HCT116 (cell line): ENCODE data around the gene TBXA2R. TPM values are rescaled to one million over a fixed set of nuclear protein-coding genes. Genes with fewer than 3 reads are reported as not detected.

Source experiments
- ATAC-seq: fragments of 200-7000 bp; cut with Tn5 transposase; 2 replicates; pipeline ENCODE4 v1.9.1; 2020; ENCODE audit warnings: mild to moderate bottlenecking, moderate library complexity
- BruUV-seq: library from RNA; stranded (reverse); fragments of 400-500 nt; replicated peaks from 2 replicates; lab custom pipeline; 2021; lab: Mats Ljungman, UMichigan
- CTCF ChIA-PET: fragments of 300-600 bp; sonication (Branson Sonifier 250); formaldehyde crosslinking; loops from one replicate; lab custom pipeline; 2021; ENCODE audit warnings: antibody characterized with exemption; lab: Charles Lee
- POLR2A ChIA-PET: fragments of 300-600, 350-600 bp; sonication (Branson Sonifier 250); formaldehyde crosslinking; loops from one replicate; lab custom pipeline; 2021; ENCODE audit warnings: antibody characterized with exemption; lab: Charles Lee
- RAD21 ChIA-PET, 2 experiments: fragments of 300-600 bp; sonication (Branson Sonifier 250); formaldehyde crosslinking; loops; one replicate each; lab custom pipeline; 2023; ENCODE audit warnings: low total read pairs in 2 of 2; ENCODE audit not compliant: uncharacterized antibody in 2 of 2, unreplicated experiment in 2 of 2, low non-redundant PET in 1 of 2; lab: Charles Lee
- DNase-seq: peaks from one replicate; pipeline ENCODE4 v3.0.0-alpha.2; 2010; ENCODE audit warnings: low read depth, low spot score
- H2AFZ ChIP-seq: fragments of 200-600 bp; shearing (Covaris generic), sonication (generic); 2 replicates; pipeline ENCODE4 v1.6.1; 2017; ENCODE audit warnings: low read depth, mixed run types, mixed read lengths, antibody characterized with exemption, low read length; ENCODE audit not compliant: poor library complexity, severe bottlenecking
- H3K27ac ChIP-seq: 2 replicates; pipeline ENCODE4 v1.5.1; 2012; ENCODE audit warnings: low read depth, low read length
- H3K27me3 ChIP-seq: fragments of 200-600 bp; sonication (generic); 2 replicates; pipeline ENCODE4 v1.6.1; 2016; ENCODE audit warnings: mixed run types, low read length, mixed read lengths; ENCODE audit not compliant: insufficient read depth
- H3K36me3 ChIP-seq, 2 experiments: fragments of 200-500 bp in 1 of 2; fragments of 200-600 bp in 1 of 2; sonication (Bioruptor generic) in 1 of 2; sonication (generic) in 1 of 2; 2 replicates each; pipeline versions ENCODE4 v1.5.1 to v1.6.1; 2014 to 2016; ENCODE audit warnings: low read length in 2 of 2, inconsistent platforms in 1 of 2, mixed read lengths in 1 of 2, mixed run types in 1 of 2; ENCODE audit not compliant: insufficient read depth in 2 of 2, control insufficient read depth in 1 of 2
- H3K4me1 ChIP-seq, 2 experiments: fragments of 200-600 bp in 1 of 2; sonication (generic) in 1 of 2; 2 replicates each; pipeline versions ENCODE4 v1.5.1 to v1.6.1; 2012 to 2017; ENCODE audit warnings: low read length in 2 of 2, inconsistent platforms in 1 of 2, mild to moderate bottlenecking in 1 of 2, mixed read lengths in 1 of 2, mixed run types in 1 of 2, moderate library complexity in 1 of 2; ENCODE audit not compliant: insufficient read depth in 2 of 2, control insufficient read depth in 1 of 2
- H3K4me2 ChIP-seq: fragments of 200-600 bp; sonication (generic); 2 replicates; pipeline ENCODE4 v1.6.1; 2017; ENCODE audit warnings: mixed run types, low read length, mixed read lengths
- H3K4me3 ChIP-seq, 2 experiments: fragments of 200-600 bp in 1 of 2; sonication (generic) in 1 of 2; replicated peaks in 1 of 2; 2 replicates each; pipeline ENCODE4 v1.5.1; 2011 to 2016; ENCODE audit warnings: low read length in 2 of 2, control low read depth in 1 of 2, low read depth in 1 of 2, mild to moderate bottlenecking in 1 of 2, mixed read lengths in 1 of 2, mixed run types in 1 of 2
- H3K79me2 ChIP-seq: fragments of 200-600 bp; sonication (generic); 2 replicates; pipeline ENCODE4 v1.6.1; 2017; ENCODE audit warnings: mild to moderate bottlenecking, mixed run types, low read length, moderate library complexity, mixed read lengths; ENCODE audit not compliant: insufficient read depth
- H3K9ac ChIP-seq: fragments of 200-600 bp; sonication (generic); 2 replicates; pipeline ENCODE4 v1.6.1; 2016; ENCODE audit warnings: low read length, mixed read lengths
- H3K9me2 ChIP-seq: fragments of 200-600 bp; sonication (generic), shearing (Covaris generic); 2 replicates; pipeline ENCODE4 v1.6.1; 2017; ENCODE audit warnings: mixed run types, mild to moderate bottlenecking, moderate library complexity; ENCODE audit not compliant: insufficient read depth
- H3K9me3 ChIP-seq, 2 experiments: fragments of 200-500 bp in 1 of 2; fragments of 200-600 bp in 1 of 2; sonication (Bioruptor generic) in 1 of 2; sonication (generic) in 1 of 2; 2 replicates each; pipeline ENCODE4 v1.6.1; 2014 to 2017; ENCODE audit warnings: low read length in 2 of 2, mixed read lengths in 2 of 2, inconsistent platforms in 1 of 2, low read depth in 1 of 2, mild to moderate bottlenecking in 1 of 2, mixed run types in 1 of 2, moderate library complexity in 1 of 2; ENCODE audit not compliant: control insufficient read depth in 1 of 2, insufficient read depth in 1 of 2
- H4K20me1 ChIP-seq: fragments of 200-600 bp; sonication (generic), shearing (Covaris generic); 2 replicates; pipeline ENCODE4 v1.6.1; 2017; ENCODE audit warnings: mixed run types, mild to moderate bottlenecking, moderate library complexity; ENCODE audit not compliant: insufficient read depth
- EGR1 ChIP-seq: IDR thresholded peaks from 2 replicates; pipeline ENCODE4 v1.6.1; 2012; ENCODE audit warnings: low read depth
- ELF1 ChIP-seq: IDR thresholded peaks from 2 replicates; pipeline ENCODE4 v1.6.1; 2012; ENCODE audit warnings: low read depth, borderline replicate concordance
- POLR2A ChIP-seq: IDR thresholded peaks from 2 replicates; pipeline ENCODE4 v1.7.0; 2011; ENCODE audit warnings: borderline replicate concordance; ENCODE audit not compliant: insufficient read depth, insufficient read length; ENCODE audit errors: extremely low read depth
- RAD21 ChIP-seq: IDR thresholded peaks from 2 replicates; pipeline ENCODE4 v1.6.1; 2012; ENCODE audit warnings: low read depth, mild to moderate bottlenecking
- REST ChIP-seq: IDR thresholded peaks from 2 replicates; pipeline ENCODE4 v1.6.1; 2012; ENCODE audit warnings: low read depth
- SP1 ChIP-seq: IDR thresholded peaks from 2 replicates; pipeline ENCODE4 v1.6.1; 2012; ENCODE audit warnings: low read depth
- SRF ChIP-seq: IDR thresholded peaks from 2 replicates; pipeline ENCODE4 v1.6.1; 2012; ENCODE audit warnings: low read depth
- intact Hi-C: fragments of 100-400 bp; cut with micrococcal nuclease; formaldehyde crosslinking; loops from 2 replicates; pipeline ENCODE4 v1.10.0; 2022
- total RNA-seq: library from RNA; stranded (reverse); gene quantifications from one replicate; pipeline ENCODE4 v1.2.1, GENCODE V29; 2021; ENCODE audit not compliant: unreplicated experiment

TBXA2R gene
- total RNA-seq, 1 experiment from 2014 or later = 2.3 TPM

DNA sequence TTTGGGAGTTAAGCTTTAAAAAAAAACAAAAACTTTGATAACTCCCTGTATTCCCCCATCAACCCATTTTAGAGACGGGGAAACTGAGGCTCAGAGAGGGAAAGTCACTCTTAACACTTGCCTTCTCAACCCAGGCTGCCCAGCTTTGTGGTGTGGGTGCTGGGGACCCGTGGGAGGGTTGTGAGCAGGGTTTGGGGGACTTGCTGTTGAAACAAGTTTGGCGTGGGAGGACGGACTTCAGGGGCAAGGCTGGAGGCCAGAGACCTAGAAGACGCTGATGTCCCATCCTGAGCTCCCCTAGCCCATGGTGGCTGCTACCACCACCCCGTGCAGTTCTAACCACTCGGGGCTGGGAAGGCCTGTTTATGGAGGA lies 20.7 kb upstream of the TBXA2R start:
- Histone ChIP-seq H3K36me3 (no peaks in the 10 kb centered on the region; a peak in 1 of 4 replicates), H3K4me1 (peaks cover 7 to 21% of the 10 kb centered on the region in 2 experiments; a peak in 3 of 4 replicates), H3K4me2 (peak overlapping the region; percentile 99), H3K27ac (no peak overlapping the region), H3K79me2 (peaks cover 32% of the 10 kb centered on the region), H4K20me1 (peaks cover 5% of the 10 kb centered on the region; the same call in 1 of the 2 replicates), H3K9me2 (no peaks in the 10 kb centered on the region), H3K9ac (peak overlapping the region; percentile 93; the same call in 1 of the 2 replicates), H2AFZ (no peak overlapping the region), H3K9me3 (no peaks in the 10 kb centered on the region), H3K27me3 (no peaks in the 10 kb centered on the region), H3K4me3 (peak overlapping the region; percentile 11 to 100; a peak in 2 of 4 replicates)
- intact Hi-C loops = loop anchor here (5.0 kb wide), 1 partner anchor 80 kb away; no protein-coding TSS in a partner anchor
- BruUV-seq = no TSS peak
- ChIA-PET POLR2A (interaction anchor here (1.0 kb wide), 1 partner anchor 19 kb away, joined by 4 read pairs; no protein-coding TSS in a partner anchor), RAD21 (no interaction called here), CTCF (no interaction called here)
- ATAC-seq (no peak), DNase-seq (no peak)
- TF ChIP-seq EGR1 = no peak
- no peak for TF ChIP-seq ELF1
- no peak for TF ChIP-seq RAD21
- TF ChIP-seq SRF = no peak
- no peak for TF ChIP-seq REST
- TF ChIP-seq POLR2A = peak; percentile 10
- TF ChIP-seq SP1 = no peak
